ENCODE measurements around the gene NFASC.

Gene NFASC

DNA sequence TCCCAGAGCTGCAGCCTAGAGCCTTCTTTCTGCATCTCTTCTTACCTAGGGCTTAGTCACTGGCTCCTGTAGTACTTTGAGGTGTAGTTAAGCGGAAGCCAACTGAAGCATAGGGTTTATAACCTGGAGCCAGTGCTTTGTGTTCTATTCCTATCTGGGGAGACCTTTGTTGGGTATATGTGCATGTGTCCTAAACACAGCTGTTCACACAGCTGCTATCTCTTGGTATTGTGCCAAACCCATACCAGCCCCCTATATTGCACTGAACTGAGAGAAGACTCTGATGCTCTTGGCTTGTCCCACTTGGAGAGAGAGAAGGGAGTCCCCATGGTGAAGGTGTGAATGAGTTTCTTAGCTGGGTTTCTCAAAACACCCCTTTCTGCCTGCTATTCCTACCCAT, 17.2 kb upstream of the NFASC start:
- H3K36me3 ChIP-seq (ENCODE audit: control insufficient read depth in 4 of 4, insufficient read depth in 4 of 4, low read length in 3 of 4), result no peaks in the 10 kb centered on the region
- ChIA-PET CTCF (no interaction called here), POLR2A (no interaction called here)
- no CpG with 5 or more reads among the region's 1 CpG for WGBS (ENCODE audit: insufficient coverage)
- H3K4me3 ChIP-seq (ENCODE audit: control insufficient read depth in 1 of 7, extremely low read depth in 1 of 7, insufficient read depth in 4 of 7, low read depth in 2 of 7, low read length in 6 of 7), result no peak overlapping the region
- H3K27ac ChIP-seq (ENCODE audit: insufficient read depth in 1 of 2, low read depth in 1 of 2, low read length in 2 of 2, poor library complexity in 1 of 2, severe bottlenecking in 2 of 2), result no peak overlapping the region
- DNase-seq, result no peak
- H3K27me3 ChIP-seq (replicated peaks in 2 of 5; ENCODE audit: control insufficient read depth in 4 of 5, insufficient read depth in 5 of 5, low read length in 4 of 5), result peaks cover 0 to 28% (median 4%) of the 10 kb centered on the region in 5 experiments
- no peaks in the 10 kb centered on the region for H3K4me1 ChIP-seq (ENCODE audit: control extremely low read depth in 1 of 4, control insufficient read depth in 4 of 4, insufficient read depth in 4 of 4, low read length in 3 of 4)
- H3K9me3 ChIP-seq (ENCODE audit: control extremely low read depth in 1 of 5, control insufficient read depth in 4 of 5, insufficient read depth in 2 of 5, low read depth in 1 of 5, low read length in 4 of 5), result no peaks in the 10 kb centered on the region

DNA sequence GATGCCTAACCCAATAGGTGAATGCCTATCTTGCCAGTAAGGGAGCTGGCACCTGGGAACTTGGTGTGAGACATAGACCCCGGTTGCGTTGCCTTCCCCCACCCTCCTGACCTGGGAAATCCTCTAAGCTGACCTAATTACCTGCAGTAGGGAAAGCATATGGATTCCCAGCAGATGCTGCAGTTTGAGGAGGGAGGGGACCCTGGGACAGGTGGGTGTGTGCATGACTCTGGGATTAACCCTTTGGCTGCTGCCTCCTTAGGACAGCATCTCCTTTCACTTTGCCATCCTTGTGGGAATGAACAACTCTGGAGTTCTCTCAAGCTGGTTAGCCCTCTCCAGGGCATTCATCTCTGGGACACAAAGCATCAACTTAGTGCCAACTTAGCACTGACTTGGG, 16.4 kb upstream of the NFASC start:
- H3K36me3 ChIP-seq (ENCODE audit: control insufficient read depth in 4 of 4, insufficient read depth in 4 of 4, low read length in 3 of 4), result no peaks in the 10 kb centered on the region
- no peak for DNase-seq
- 40% methylated on average over 1 of the region's 2 CpGs for WGBS (ENCODE audit: insufficient coverage)
- CTCF ChIA-PET, result no interaction called here
- H3K4me1 ChIP-seq (ENCODE audit: control extremely low read depth in 1 of 4, control insufficient read depth in 4 of 4, insufficient read depth in 4 of 4, low read length in 3 of 4), result no peaks in the 10 kb centered on the region
- peaks cover 0 to 34% (median 4%) of the 10 kb centered on the region in 5 experiments for H3K27me3 ChIP-seq (replicated peaks in 2 of 5; ENCODE audit: control insufficient read depth in 4 of 5, insufficient read depth in 5 of 5, low read length in 4 of 5)
- H3K4me3 ChIP-seq (ENCODE audit: control insufficient read depth in 1 of 7, extremely low read depth in 1 of 7, insufficient read depth in 4 of 7, low read depth in 2 of 7, low read length in 6 of 7), result no peak overlapping the region
- no peak overlapping the region for H3K27ac ChIP-seq (ENCODE audit: insufficient read depth in 1 of 2, low read depth in 1 of 2, low read length in 2 of 2, poor library complexity in 1 of 2, severe bottlenecking in 2 of 2)
- POLR2A ChIA-PET, result no interaction called here
- H3K9me3 ChIP-seq (ENCODE audit: control extremely low read depth in 1 of 5, control insufficient read depth in 4 of 5, insufficient read depth in 2 of 5, low read depth in 1 of 5, low read length in 4 of 5), result no peaks in the 10 kb centered on the region

DNA sequence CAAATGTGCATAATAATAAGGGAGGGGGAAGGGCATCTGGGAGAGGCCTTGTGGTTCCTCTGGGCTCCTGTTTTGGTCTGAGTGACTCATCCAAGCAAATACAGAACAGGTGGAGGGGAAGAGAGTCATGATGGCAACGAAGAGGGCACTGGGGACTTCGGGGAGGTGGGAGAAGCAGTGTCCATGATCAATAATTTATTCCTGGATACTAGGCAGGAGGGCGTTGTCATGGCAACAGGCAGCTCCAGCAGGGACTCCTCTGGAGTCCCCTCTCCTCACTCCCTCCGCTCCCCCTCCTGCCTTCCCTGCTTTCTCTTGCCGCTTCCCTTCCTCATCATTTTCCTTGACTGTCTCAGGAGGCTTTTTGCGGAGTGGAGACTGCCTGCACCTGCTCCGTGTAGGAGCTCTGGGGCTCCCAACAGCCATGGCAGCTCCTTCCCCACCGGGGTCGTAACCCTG, 12.3 kb upstream of the NFASC start:
- no peak overlapping the region for H3K27ac ChIP-seq (ENCODE audit: insufficient read depth in 1 of 2, low read depth in 1 of 2, low read length in 2 of 2, poor library complexity in 1 of 2, severe bottlenecking in 2 of 2)
- no peaks in the 10 kb centered on the region for H3K9me3 ChIP-seq (ENCODE audit: control extremely low read depth in 1 of 5, control insufficient read depth in 4 of 5, insufficient read depth in 2 of 5, low read depth in 1 of 5, low read length in 4 of 5)
- no peak overlapping the region for H3K4me3 ChIP-seq (ENCODE audit: control insufficient read depth in 1 of 7, extremely low read depth in 1 of 7, insufficient read depth in 4 of 7, low read depth in 2 of 7, low read length in 6 of 7)
- no peak for DNase-seq
- 67% methylated on average over 7 of the region's 9 CpGs for WGBS (ENCODE audit: insufficient coverage)
- H3K27me3 ChIP-seq (replicated peaks in 2 of 5; ENCODE audit: control insufficient read depth in 4 of 5, insufficient read depth in 5 of 5, low read length in 4 of 5), result peaks cover 0 to 48% (median 4%) of the 10 kb centered on the region in 5 experiments
- CTCF ChIA-PET, result no interaction called here
- H3K36me3 ChIP-seq (ENCODE audit: control insufficient read depth in 4 of 4, insufficient read depth in 4 of 4, low read length in 3 of 4), result no peaks in the 10 kb centered on the region
- H3K4me1 ChIP-seq (ENCODE audit: control extremely low read depth in 1 of 4, control insufficient read depth in 4 of 4, insufficient read depth in 4 of 4, low read length in 3 of 4), result no peaks in the 10 kb centered on the region
- POLR2A ChIA-PET, result interaction anchor here (0.6 kb wide), 1 partner anchor 260 kb away, joined by 4 read pairs; no protein-coding TSS in a partner anchor

DNA sequence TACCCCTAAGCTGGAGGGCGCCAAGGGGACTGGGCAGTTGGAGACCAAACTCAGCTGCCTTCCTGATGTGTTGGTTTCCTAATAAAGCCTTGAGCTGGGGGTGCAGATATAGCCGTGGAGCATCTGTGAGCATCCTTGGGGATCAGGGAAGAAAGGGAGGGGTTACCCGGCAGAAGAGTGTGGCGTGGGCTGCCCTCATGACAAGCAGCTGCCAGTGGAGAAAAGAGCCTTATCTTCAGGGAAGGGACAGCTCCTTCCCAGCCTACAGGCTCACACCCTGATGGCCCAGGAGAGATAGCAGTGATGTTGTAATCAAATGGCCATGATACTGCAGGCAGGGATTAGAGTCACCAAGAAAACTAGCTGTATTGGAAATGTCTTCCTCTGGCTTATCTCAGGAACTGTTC, 10.8 kb upstream of the NFASC start:
- WGBS (ENCODE audit: insufficient coverage), result 67% methylated on average over 1 of the region's 4 CpGs
- Histone ChIP-seq H3K27ac (ENCODE audit: insufficient read depth in 1 of 2, low read depth in 1 of 2, low read length in 2 of 2, poor library complexity in 1 of 2, severe bottlenecking in 2 of 2) (no peak overlapping the region), H3K27me3 (replicated peaks in 2 of 5; ENCODE audit: control insufficient read depth in 4 of 5, insufficient read depth in 5 of 5, low read length in 4 of 5) (peaks cover 0 to 37% (median 4%) of the 10 kb centered on the region in 5 experiments), H3K4me1 (ENCODE audit: control extremely low read depth in 1 of 4, control insufficient read depth in 4 of 4, insufficient read depth in 4 of 4, low read length in 3 of 4) (no peaks in the 10 kb centered on the region), H3K9me3 (ENCODE audit: control extremely low read depth in 1 of 5, control insufficient read depth in 4 of 5, insufficient read depth in 2 of 5, low read depth in 1 of 5, low read length in 4 of 5) (no peaks in the 10 kb centered on the region), H3K36me3 (ENCODE audit: control insufficient read depth in 4 of 4, insufficient read depth in 4 of 4, low read length in 3 of 4) (no peaks in the 10 kb centered on the region), H3K4me3 (ENCODE audit: control insufficient read depth in 1 of 7, extremely low read depth in 1 of 7, insufficient read depth in 4 of 7, low read depth in 2 of 7, low read length in 6 of 7) (no peak overlapping the region)
- POLR2A ChIA-PET, result no interaction called here
- no peak for DNase-seq
- CTCF ChIA-PET, result no interaction called here

GRCh38 chr1:204863024-204863423, 7.6 kb upstream of the NFASC start:
- Histone ChIP-seq H3K36me3 (ENCODE audit: control insufficient read depth in 4 of 4, insufficient read depth in 4 of 4, low read length in 3 of 4) (no peaks in the 10 kb centered on the region), H3K4me3 (ENCODE audit: control insufficient read depth in 1 of 7, extremely low read depth in 1 of 7, insufficient read depth in 4 of 7, low read depth in 2 of 7, low read length in 6 of 7) (no peak overlapping the region), H3K9me3 (ENCODE audit: control extremely low read depth in 1 of 5, control insufficient read depth in 4 of 5, insufficient read depth in 2 of 5, low read depth in 1 of 5, low read length in 4 of 5) (no peaks in the 10 kb centered on the region), H3K4me1 (ENCODE audit: control extremely low read depth in 1 of 4, control insufficient read depth in 4 of 4, insufficient read depth in 4 of 4, low read length in 3 of 4) (no peaks in the 10 kb centered on the region), H3K27me3 (replicated peaks in 2 of 5; ENCODE audit: control insufficient read depth in 4 of 5, insufficient read depth in 5 of 5, low read length in 4 of 5) (peaks cover 0 to 27% (median 8%) of the 10 kb centered on the region in 5 experiments), H3K27ac (ENCODE audit: insufficient read depth in 1 of 2, low read depth in 1 of 2, low read length in 2 of 2, poor library complexity in 1 of 2, severe bottlenecking in 2 of 2) (no peak overlapping the region)
- ChIA-PET CTCF (no interaction called here), POLR2A (no interaction called here)
- DNase-seq, result no peak
- 78% methylated on average over 5 of the region's 5 CpGs for WGBS (ENCODE audit: insufficient coverage)

GRCh38 chr1:204863730-204864129, 6.9 kb upstream of the NFASC start:
- ChIA-PET CTCF (no interaction called here), POLR2A (no interaction called here)
- Histone ChIP-seq H3K36me3 (ENCODE audit: control insufficient read depth in 4 of 4, insufficient read depth in 4 of 4, low read length in 3 of 4) (no peaks in the 10 kb centered on the region), H3K27me3 (replicated peaks in 2 of 5; ENCODE audit: control insufficient read depth in 4 of 5, insufficient read depth in 5 of 5, low read length in 4 of 5) (peaks cover 0 to 22% (median 3%) of the 10 kb centered on the region in 5 experiments), H3K27ac (ENCODE audit: insufficient read depth in 1 of 2, low read depth in 1 of 2, low read length in 2 of 2, poor library complexity in 1 of 2, severe bottlenecking in 2 of 2) (no peak overlapping the region), H3K4me3 (ENCODE audit: control insufficient read depth in 1 of 7, extremely low read depth in 1 of 7, insufficient read depth in 4 of 7, low read depth in 2 of 7, low read length in 6 of 7) (no peak overlapping the region), H3K9me3 (ENCODE audit: control extremely low read depth in 1 of 5, control insufficient read depth in 4 of 5, insufficient read depth in 2 of 5, low read depth in 1 of 5, low read length in 4 of 5) (no peaks in the 10 kb centered on the region), H3K4me1 (ENCODE audit: control extremely low read depth in 1 of 4, control insufficient read depth in 4 of 4, insufficient read depth in 4 of 4, low read length in 3 of 4) (no peaks in the 10 kb centered on the region)
- DNase-seq, result no peak
- 98% methylated on average over 3 of the region's 4 CpGs for WGBS (ENCODE audit: insufficient coverage)

DNA sequence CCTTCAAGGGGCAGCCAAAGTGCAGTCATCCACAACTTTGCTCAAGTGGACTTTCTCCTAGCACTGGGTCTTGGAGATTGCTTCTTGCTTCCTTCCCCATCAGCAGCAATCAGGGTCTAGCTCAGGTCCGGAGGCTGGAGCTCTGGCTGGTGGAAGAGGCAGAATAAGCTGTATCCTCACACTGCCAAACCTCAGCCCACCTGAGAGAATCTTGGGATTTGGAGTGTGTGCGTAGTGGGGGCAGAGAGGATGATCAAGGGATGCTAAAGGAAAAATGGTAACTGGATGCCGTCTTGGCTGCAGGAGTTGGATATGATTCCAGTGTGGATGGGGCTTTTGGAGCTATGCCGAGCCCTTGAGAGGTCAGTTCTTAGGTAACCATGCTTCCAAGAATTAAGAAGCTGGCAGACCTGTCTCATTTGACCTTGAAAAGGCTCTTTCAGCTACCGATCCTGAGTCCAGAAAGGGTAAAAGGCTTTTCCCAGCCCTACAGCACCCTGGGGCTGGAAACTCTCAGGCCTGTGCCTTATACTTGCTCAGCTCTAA, 4.5 kb upstream of the NFASC start:
- WGBS (ENCODE audit: insufficient coverage), result 85% methylated on average over 4 of the region's 5 CpGs
- POLR2A ChIA-PET, result no interaction called here
- Histone ChIP-seq H3K9me3 (ENCODE audit: control extremely low read depth in 1 of 5, control insufficient read depth in 4 of 5, insufficient read depth in 2 of 5, low read depth in 1 of 5, low read length in 4 of 5) (no peaks in the 10 kb centered on the region), H3K4me3 (ENCODE audit: control insufficient read depth in 1 of 7, extremely low read depth in 1 of 7, insufficient read depth in 4 of 7, low read depth in 2 of 7, low read length in 6 of 7) (no peak overlapping the region), H3K36me3 (ENCODE audit: control insufficient read depth in 4 of 4, insufficient read depth in 4 of 4, low read length in 3 of 4) (no peaks in the 10 kb centered on the region), H3K27ac (ENCODE audit: insufficient read depth in 1 of 2, low read depth in 1 of 2, low read length in 2 of 2, poor library complexity in 1 of 2, severe bottlenecking in 2 of 2) (no peak overlapping the region), H3K4me1 (ENCODE audit: control extremely low read depth in 1 of 4, control insufficient read depth in 4 of 4, insufficient read depth in 4 of 4, low read length in 3 of 4) (no peaks in the 10 kb centered on the region), H3K27me3 (replicated peaks in 2 of 5; ENCODE audit: control insufficient read depth in 4 of 5, insufficient read depth in 5 of 5, low read length in 4 of 5) (peaks cover 0 to 8% (median 0%) of the 10 kb centered on the region in 5 experiments)
- CTCF ChIA-PET, result no interaction called here
- no peak for DNase-seq
